ENCODE measurements around the gene RIPOR3. TPM values are rescaled to one million over a fixed set of nuclear protein-coding genes. Genes with fewer than 3 reads are reported as not detected.

The RIPOR3 gene
- total RNA-seq, 2 experiments from 2014 or later, result not detected

DNA sequence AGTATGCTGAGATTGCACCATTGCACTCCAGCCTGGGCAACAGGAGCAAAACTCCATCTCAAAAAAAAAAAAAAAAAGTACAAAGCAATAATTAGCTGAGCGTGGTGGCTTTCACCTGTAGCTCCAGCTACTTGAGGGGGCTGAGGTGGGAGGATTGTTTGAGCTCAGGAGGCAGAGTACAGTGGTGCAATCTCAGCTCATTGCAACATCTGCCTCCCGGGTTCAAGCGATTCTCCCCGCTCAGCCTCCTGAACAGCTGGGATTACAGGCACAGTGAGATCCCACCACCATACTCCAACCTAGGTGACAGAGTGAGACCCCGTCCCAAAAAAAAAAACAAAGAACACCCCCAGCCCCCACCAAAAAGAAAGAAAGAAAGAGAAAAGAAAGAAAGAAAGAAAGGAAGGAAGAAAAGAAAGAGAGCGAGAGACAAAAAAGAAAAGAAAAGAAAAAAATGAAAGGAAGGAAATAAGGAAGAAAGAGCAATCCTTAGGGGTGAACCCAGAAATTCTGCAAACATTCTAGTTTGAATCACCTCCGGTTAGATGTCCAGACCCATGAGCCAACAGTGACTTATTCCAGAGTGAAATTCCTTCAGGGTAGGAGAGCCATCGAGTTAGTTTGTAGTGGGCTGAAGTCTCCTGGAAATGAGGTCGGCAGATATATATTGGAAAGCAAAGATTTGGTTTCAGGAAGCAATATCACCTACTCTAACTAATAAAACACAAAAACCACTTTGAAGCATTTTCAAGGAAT, 3.2 kb upstream of the RIPOR3 start:
- H3K4me3 Mint-ChIP-seq, result no peak overlapping the region
- CTCF ChIA-PET, result interaction anchor here (1.4 kb wide), 1 partner anchor 63 kb away, joined by 3 read pairs; no protein-coding TSS in a partner anchor
- no peak for DNase-seq
- POLR2A ChIA-PET, result no interaction called here
- no peaks in the 10 kb centered on the region for H3K36me3 Mint-ChIP-seq
- H3K27me3 Mint-ChIP-seq, result peaks cover 34% of the 10 kb centered on the region
- H3K9me3 Mint-ChIP-seq, result no peaks in the 10 kb centered on the region
- intact Hi-C loops (cut with micrococcal nuclease), result no loop called here
- no peak overlapping the region for H3K27ac Mint-ChIP-seq
- H3K4me1 Mint-ChIP-seq (ENCODE audit: low read depth), result peaks cover 9% of the 10 kb centered on the region

DNA sequence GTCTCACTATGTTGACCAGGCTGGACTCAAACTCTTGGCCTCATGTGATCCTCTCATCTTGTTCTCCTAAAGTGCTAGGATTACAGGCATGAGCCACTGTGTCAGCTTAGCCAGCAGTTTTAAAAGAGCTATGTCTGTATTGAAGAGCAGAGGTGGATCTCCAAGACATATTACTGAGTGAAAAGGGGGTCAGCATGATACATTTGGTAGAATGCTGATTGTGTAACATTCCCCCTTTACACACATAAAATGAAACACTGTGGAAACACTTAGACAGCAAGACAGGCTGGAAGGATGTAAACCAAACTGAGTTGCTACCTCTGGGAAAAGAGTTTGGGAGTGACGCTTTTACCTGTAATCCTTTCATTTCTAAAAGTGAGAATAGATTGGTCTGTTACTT, 1.7 kb upstream of the RIPOR3 start:
- H3K27me3 Mint-ChIP-seq, result peaks cover 36% of the 10 kb centered on the region

DNA sequence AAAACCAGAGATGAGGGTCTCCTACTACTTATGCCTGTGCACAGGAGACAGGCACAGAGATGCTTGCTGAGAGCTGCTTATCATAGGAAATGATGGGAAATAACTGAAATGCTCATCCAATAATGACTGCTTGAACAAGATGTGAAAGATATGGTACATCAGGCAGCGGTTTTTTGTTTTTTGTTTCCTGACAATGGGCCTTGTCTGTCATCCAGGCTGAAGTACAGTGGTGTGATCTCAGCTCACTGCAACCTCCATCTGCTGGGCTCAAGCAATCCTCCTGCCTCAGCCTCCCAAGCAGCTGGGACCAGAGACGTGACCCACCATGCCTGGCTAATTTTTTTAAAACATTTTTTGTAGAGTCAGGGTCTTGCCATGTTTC, 1.2 kb upstream of the RIPOR3 start:
- H3K36me3 Mint-ChIP-seq, result no peaks in the 10 kb centered on the region
- ChIA-PET POLR2A (no interaction called here), CTCF (interaction anchor here (0.8 to 3.0 kb wide), 2 partner anchors 57 kb away, joined by 3 to 18 read pairs; no protein-coding TSS in a partner anchor)
- intact Hi-C loops (cut with micrococcal nuclease), result no loop called here
- no peak for DNase-seq
- H3K4me3 Mint-ChIP-seq, result no peak overlapping the region
- H3K27ac Mint-ChIP-seq, result no peak overlapping the region
- H3K27me3 Mint-ChIP-seq, result peaks cover 35% of the 10 kb centered on the region
- H3K9me3 Mint-ChIP-seq, result no peaks in the 10 kb centered on the region
- H3K4me1 Mint-ChIP-seq (ENCODE audit: low read depth), result peaks cover 9% of the 10 kb centered on the region

More for the DNA sequence above, 1.7 kb upstream of the RIPOR3 start:
- no peak for DNase-seq
- no peak overlapping the region for H3K27ac Mint-ChIP-seq
- CTCF ChIA-PET, result interaction anchor here (0.8 to 3.0 kb wide), 2 partner anchors 57 kb away, joined by 3 to 18 read pairs; no protein-coding TSS in a partner anchor
- no peak overlapping the region for H3K4me3 Mint-ChIP-seq
- H3K9me3 Mint-ChIP-seq, result no peaks in the 10 kb centered on the region
- H3K36me3 Mint-ChIP-seq, result no peaks in the 10 kb centered on the region
- intact Hi-C loops (cut with micrococcal nuclease), result no loop called here
- peaks cover 9% of the 10 kb centered on the region for H3K4me1 Mint-ChIP-seq (ENCODE audit: low read depth)
- POLR2A ChIA-PET, result no interaction called here

DNA sequence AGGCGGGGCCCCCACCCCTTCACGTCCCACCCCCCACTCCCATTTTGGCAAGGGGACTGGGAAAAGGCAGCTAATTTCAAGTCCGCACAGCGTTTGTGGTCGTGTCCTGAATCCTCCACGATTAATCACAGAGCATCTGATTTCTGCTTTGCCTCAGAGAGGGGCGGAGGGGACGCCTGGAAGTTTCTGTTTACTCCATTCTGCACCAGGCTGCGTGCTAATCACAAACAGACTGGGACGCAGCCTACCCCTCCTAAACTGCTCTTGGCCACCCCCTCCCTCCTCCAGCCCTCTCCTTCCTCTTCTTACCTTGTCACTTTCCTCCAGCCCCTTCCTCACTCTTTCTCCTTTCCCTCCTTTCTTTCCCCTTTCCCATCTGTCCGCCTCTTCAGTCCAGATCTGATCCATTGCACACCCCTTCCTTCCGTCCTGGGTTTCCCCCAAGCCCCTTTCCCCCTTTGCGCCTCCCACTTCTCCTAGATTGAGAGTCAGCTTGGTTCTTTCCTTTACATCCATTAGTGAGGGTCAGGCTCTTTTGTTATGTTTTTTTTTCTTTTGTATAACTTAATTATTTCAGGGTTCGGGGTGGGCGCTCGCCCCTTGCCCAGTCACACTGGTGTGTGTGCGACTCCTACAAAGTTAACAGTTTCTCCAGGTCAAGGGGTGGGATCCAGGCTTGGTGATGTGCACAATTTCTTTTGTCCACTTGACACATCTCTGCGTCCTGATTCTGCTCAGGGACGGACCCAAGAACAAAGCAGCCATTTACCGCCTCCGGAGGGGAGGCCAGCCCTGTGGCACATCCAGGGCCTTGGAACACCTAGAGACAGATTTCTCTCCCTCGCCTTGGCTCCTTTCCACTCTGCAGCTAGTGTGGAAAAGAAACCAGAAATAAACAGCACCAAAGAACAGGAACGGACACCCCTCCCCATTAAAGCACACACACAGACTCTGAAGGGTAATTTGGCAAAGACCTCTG, 520 bp upstream of the RIPOR3 start:
- Mint-ChIP-seq H3K27me3 (peaks cover 35% of the 10 kb centered on the region), H3K9me3 (no peaks in the 10 kb centered on the region), H3K27ac (no peak overlapping the region), H3K4me1 (ENCODE audit: low read depth) (peaks cover 9% of the 10 kb centered on the region), H3K36me3 (no peaks in the 10 kb centered on the region), H3K4me3 (no peak overlapping the region)
- ChIA-PET CTCF (interaction anchor here (0.8 to 3.0 kb wide), 2 partner anchors 56 to 58 kb away, joined by 3 to 18 read pairs; no protein-coding TSS in a partner anchor), POLR2A (no interaction called here)
- intact Hi-C loops (cut with micrococcal nuclease), result no loop called here
- no peak for DNase-seq

DNA sequence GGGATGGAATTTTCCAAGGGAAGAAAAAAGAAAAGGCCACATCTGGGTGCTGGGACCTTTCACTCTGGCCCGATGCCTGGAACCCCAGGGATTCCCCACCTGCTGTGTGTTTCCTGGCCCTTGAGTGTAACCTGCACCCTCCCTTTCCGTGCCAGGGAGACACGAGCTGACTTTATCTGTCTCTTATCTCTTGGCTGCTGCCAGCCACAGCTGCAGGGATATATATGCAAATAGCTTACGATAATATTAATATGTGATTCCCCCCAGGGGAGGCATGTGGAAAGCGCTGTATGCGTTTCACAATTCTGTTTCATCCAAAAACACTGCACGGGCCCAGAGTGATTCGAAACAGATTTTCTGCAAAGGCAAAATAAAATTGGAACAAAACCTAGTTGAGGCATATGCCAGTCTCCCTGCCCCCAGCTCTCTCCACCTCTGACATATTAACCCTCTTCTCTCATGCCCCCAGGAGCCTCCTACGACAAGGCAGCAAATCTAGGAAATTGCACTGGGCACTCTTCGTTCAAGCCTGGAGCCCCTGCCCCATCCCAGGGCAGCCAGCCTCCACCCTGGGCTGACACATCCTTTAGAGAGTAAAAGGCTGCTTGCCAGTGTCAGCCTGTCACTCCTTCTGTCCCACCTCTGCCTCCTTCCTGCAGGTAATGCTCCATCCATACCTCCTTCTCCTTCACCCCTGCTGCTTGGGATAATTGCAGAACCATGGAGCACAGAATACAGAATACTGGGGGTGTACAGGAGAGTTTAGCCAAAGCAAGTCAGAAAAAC, 1.3 kb downstream of the RIPOR3 start:
- H3K9me3 Mint-ChIP-seq, result no peaks in the 10 kb centered on the region
- peaks cover 9% of the 10 kb centered on the region for H3K4me1 Mint-ChIP-seq (ENCODE audit: low read depth)
- intact Hi-C loops (cut with micrococcal nuclease), result no loop called here
- no peak for DNase-seq
- CTCF ChIA-PET, result no interaction called here
- no peak overlapping the region for H3K27ac Mint-ChIP-seq
- H3K4me3 Mint-ChIP-seq, result no peak overlapping the region
- POLR2A ChIA-PET, result no interaction called here
- peaks cover 35% of the 10 kb centered on the region for H3K27me3 Mint-ChIP-seq
- H3K36me3 Mint-ChIP-seq, result no peaks in the 10 kb centered on the region

DNA sequence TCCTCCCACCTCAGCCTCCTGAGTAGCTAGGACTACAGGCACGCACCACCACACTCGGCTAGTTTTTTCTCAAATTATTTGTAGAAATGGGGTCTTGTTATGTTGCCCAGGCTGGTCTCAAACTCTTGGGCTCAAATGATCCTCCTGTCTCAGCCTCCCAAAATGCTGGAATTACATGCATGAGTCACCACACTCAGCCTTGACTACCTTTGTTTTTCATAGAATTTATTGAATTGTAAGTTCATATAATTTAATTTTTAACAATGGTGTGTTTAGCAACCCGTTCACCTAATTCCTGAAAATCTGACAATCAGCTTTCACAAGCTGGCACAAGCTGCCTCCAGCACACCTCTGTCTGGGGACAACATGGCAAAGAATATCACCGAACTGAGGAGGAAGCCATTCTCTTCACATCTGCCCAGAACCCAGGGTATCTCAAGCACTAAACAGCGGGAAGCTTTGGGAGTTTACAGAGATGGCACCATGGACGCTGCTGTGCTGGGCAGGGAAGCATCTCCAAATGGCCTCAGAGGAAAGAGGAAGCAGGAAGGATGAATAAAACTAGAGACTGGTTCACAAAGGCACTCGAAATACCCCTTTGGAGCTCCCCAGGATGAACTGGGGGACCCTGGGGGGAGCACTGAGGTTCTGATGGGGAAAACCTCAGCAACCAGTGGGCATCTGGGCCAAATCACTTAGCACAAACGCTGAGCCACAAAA, 2.9 kb downstream of the RIPOR3 start:
- intact Hi-C loops (cut with micrococcal nuclease), result no loop called here
- H3K27ac Mint-ChIP-seq, result no peak overlapping the region
- no peak for DNase-seq
- no peaks in the 10 kb centered on the region for H3K36me3 Mint-ChIP-seq
- H3K9me3 Mint-ChIP-seq, result no peaks in the 10 kb centered on the region
- peaks cover 34% of the 10 kb centered on the region for H3K27me3 Mint-ChIP-seq
- no peak overlapping the region for H3K4me3 Mint-ChIP-seq
- peaks cover 9% of the 10 kb centered on the region for H3K4me1 Mint-ChIP-seq (ENCODE audit: low read depth)
- ChIA-PET CTCF (interaction anchor here (0.7 kb wide), 1 partner anchor 14 kb away, joined by 3 read pairs; no protein-coding TSS in a partner anchor), POLR2A (no interaction called here)

DNA sequence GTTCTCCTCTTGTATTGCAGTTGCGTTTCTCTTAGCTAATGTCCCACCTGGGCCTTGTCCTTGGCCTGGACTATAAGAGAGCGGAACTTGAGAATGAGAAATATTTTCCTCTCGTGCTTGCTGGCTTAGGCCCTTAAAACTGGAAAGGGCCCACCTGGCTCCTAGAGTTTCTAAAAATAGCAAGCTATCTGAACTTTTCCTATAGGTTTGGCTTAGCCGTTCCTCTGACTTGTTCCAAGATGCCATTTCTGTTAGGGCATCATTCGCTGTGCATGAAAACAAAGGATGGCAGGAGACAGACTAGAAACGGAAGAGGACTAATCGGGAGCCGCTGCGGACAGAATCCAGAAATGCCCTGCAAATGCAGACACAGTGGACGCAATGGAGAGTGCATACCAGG, 4.5 kb downstream of the RIPOR3 start:
- ChIA-PET CTCF (no interaction called here), POLR2A (no interaction called here)
- intact Hi-C loops (cut with micrococcal nuclease), result no loop called here
- Mint-ChIP-seq H3K4me3 (no peak overlapping the region), H3K9me3 (no peaks in the 10 kb centered on the region), H3K27me3 (peaks cover 23% of the 10 kb centered on the region), H3K36me3 (no peaks in the 10 kb centered on the region), H3K27ac (no peak overlapping the region), H3K4me1 (ENCODE audit: low read depth) (peaks cover 9% of the 10 kb centered on the region)
- no peak for DNase-seq

DNA sequence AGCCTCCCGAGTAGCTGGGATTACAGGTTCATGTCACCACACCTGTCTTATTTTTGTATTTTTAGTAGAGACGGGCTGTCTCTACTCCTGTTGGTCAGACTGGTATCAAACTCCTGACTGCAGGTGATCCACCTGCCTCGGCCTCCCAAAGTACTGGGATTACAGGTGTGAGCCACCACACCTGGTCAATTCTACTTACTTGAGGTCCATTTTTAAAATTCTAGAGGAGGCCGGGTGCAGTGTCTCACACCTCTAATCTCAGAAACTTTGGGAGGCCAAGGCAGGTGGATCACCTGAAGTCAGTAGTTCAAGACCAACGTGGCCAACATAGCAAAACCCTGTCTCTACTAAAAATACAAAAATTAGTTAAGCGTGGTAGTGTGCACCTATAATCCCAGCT, 7.8 kb downstream of the RIPOR3 start:
- intact Hi-C loops (cut with micrococcal nuclease), result no loop called here
- no peak overlapping the region for H3K27ac Mint-ChIP-seq
- H3K4me1 Mint-ChIP-seq (ENCODE audit: low read depth), result no peaks in the 10 kb centered on the region
- no peaks in the 10 kb centered on the region for H3K9me3 Mint-ChIP-seq
- ChIA-PET POLR2A (no interaction called here), CTCF (no interaction called here)
- DNase-seq, result no peak
- no peaks in the 10 kb centered on the region for H3K27me3 Mint-ChIP-seq
- H3K36me3 Mint-ChIP-seq, result no peaks in the 10 kb centered on the region
- no peak overlapping the region for H3K4me3 Mint-ChIP-seq

DNA sequence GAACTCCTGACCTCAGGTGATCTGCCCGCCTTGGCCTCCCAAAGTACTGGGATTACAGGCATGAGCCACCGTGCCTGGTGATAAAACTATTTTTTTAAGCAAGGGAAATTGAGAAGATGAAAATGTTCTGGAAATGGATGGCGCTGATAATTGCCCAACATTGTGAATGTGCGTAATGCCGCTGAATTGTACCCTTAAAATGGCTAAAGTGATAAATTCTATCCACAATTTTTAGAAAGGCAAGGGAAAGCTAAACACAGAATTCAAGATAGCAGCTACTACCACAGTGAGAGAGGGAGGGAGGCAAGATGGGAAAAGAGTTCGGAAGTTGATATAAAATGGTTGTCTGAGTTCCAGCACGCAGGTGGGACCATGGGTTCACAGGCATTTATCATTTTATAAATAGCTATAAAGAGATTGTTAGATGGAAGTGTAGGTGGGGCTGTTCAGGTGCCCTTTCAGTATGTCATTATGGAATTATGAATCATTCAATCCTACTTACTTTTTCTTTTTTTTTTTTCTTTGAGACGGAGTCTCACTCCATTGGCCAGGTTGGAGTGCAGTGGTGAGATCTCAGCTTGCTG, 8.3 kb downstream of the RIPOR3 start:
- CTCF ChIA-PET, result no interaction called here
- DNase-seq, result no peak
- Mint-ChIP-seq H3K36me3 (no peaks in the 10 kb centered on the region), H3K4me1 (ENCODE audit: low read depth) (no peaks in the 10 kb centered on the region), H3K4me3 (no peak overlapping the region), H3K27ac (no peak overlapping the region), H3K27me3 (no peaks in the 10 kb centered on the region), H3K9me3 (no peaks in the 10 kb centered on the region)
- POLR2A ChIA-PET, result no interaction called here
- intact Hi-C loops (cut with micrococcal nuclease), result no loop called here

DNA sequence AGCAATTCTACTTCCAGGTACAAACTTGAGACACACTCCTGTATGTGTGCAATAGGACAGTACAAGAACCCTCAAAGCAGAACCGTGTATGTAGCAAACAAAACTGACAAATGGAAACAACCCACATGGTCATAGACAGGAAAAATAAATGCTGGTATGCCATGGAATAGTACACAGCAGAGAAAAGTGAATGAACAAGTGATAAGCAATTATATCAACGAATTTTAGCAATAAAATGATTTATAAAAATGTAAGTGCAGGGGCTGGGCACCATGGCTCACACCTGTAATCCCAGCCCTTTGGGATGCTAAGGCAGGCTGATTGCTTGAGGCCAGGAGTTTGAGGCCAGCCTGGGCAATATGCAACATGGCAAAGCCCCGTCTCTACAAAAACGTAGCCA, 9.3 kb downstream of the RIPOR3 start:
- no peak overlapping the region for H3K27ac Mint-ChIP-seq
- no peaks in the 10 kb centered on the region for H3K4me1 Mint-ChIP-seq (ENCODE audit: low read depth)
- intact Hi-C loops (cut with micrococcal nuclease), result no loop called here

DNA sequence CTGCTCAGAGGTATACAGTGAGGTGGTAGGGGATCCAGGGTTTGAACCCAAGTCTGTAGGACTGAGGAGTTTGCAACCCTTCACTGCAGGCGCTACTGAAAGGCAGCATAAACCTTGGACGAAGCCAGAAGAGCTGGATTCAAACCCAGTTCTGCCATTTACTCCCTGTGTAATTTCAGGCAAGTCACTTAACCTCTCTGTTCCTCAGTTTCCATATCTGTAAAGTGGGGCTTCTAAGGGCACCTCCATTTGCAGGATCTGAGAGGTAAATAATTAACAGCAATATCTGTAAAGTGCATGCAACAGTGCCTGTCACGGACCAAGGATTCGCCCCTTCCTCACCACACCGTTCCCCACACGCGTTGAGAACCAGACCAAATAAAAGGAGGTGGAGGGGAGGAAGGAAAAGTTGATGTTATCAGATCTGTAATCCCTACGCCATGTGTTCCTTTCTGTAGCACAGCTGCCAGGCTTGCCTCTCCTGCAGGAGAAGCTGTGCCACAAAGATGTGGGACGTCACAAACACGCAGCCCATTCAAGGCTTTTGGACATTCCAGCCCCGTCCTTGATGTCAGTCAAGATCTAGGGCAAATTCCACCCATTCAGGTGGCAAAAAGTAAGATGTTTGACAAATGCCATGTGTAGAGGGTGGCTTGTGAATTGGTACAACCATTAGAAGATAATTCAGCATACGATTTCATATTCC, 9.8 kb downstream of the RIPOR3 start:
- intact Hi-C loops (cut with micrococcal nuclease), result no loop called here
- ChIA-PET CTCF (no interaction called here), POLR2A (no interaction called here)

More for the DNA sequence above, 9.3 kb downstream of the RIPOR3 start:
- DNase-seq, result no peak
- no peaks in the 10 kb centered on the region for H3K27me3 Mint-ChIP-seq
- ChIA-PET POLR2A (no interaction called here), CTCF (no interaction called here)
- no peak overlapping the region for H3K4me3 Mint-ChIP-seq
- H3K9me3 Mint-ChIP-seq, result no peaks in the 10 kb centered on the region
- H3K36me3 Mint-ChIP-seq, result no peaks in the 10 kb centered on the region

More for the DNA sequence above, 9.8 kb downstream of the RIPOR3 start:
- Mint-ChIP-seq H3K27me3 (no peaks in the 10 kb centered on the region), H3K36me3 (no peaks in the 10 kb centered on the region), H3K27ac (no peak overlapping the region), H3K4me1 (ENCODE audit: low read depth) (no peaks in the 10 kb centered on the region), H3K9me3 (no peaks in the 10 kb centered on the region), H3K4me3 (no peak overlapping the region)
- DNase-seq, result no peak
